K562 (cell line): Measurements from ENCODE around the gene SLC3A2. TPM values are rescaled to one million over a fixed set of nuclear protein-coding genes. Genes with fewer than 3 reads are reported as not detected.

ENCODE experiments used
- ARID1B ChIP-seq: fragments of 450-650 bp; IDR thresholded peaks from 2 replicates; pipeline ENCODE4 v1.6.1; 2016; ENCODE audit warnings: antibody characterized with exemption, mild to moderate bottlenecking, inconsistent platforms
- ARNT ChIP-seq, 2 experiments: fragments of 450-650 bp; IDR thresholded peaks; 2 replicates each; pipeline ENCODE4 v1.6.1; 2016; ENCODE audit warnings: mild to moderate bottlenecking in 1 of 2
- COPS2 ChIP-seq: fragments of 450-650 bp; conservative IDR thresholded peaks from 2 replicates; pipeline ENCODE4 v1.6.1; 2016; ENCODE audit warnings: mild to moderate bottlenecking, moderate library complexity
- DPF2 ChIP-seq: fragments of 450-650 bp; IDR thresholded peaks from 2 replicates; pipeline ENCODE4 v1.6.1; 2016
- EWSR1 ChIP-seq: fragments of 450-650 bp; IDR thresholded peaks from 2 replicates; pipeline ENCODE4 v1.6.1; 2018; ENCODE audit warnings: borderline replicate concordance, mild to moderate bottlenecking, low read depth, moderate library complexity; ENCODE audit not compliant: partially characterized antibody
- GTF2A2 ChIP-seq: IDR thresholded peaks from 2 replicates; pipeline ENCODE4 v1.6.1; 2016; ENCODE audit warnings: mild to moderate bottlenecking, missing genetic modification characterization, missing compliant biosample characterization
- HMBOX1 ChIP-seq: sonication (generic); IDR thresholded peaks from 2 replicates; pipeline ENCODE4 v1.6.1; 2016
- HNRNPUL1 ChIP-seq: fragments of 200-400 bp; formaldehyde crosslinking; IDR thresholded peaks from 2 replicates; pipeline ENCODE4 v1.6.1; 2017; ENCODE audit warnings: low read length
- RBFOX2 ChIP-seq: fragments of 200-400 bp; formaldehyde crosslinking; IDR thresholded peaks from 2 replicates; pipeline ENCODE4 v1.6.1; 2017; ENCODE audit warnings: low read depth, mild to moderate bottlenecking, low read length, moderate library complexity
- SMARCC2 ChIP-seq: fragments of 450-650 bp; IDR thresholded peaks from 2 replicates; pipeline ENCODE4 v1.6.1; 2017; ENCODE audit warnings: antibody characterized with exemption, moderate library complexity, mild to moderate bottlenecking, low read depth
- SP1 ChIP-seq: sonication (generic); formaldehyde crosslinking; IDR thresholded peaks from 2 replicates; pipeline ENCODE4 v1.8.1; 2022; ENCODE audit warnings: mild to moderate bottlenecking, missing genetic modification reagents
- TBL1XR1 ChIP-seq, 2 experiments: IDR thresholded peaks; 2 replicates each; pipeline ENCODE4 v1.6.1; 2012; ENCODE audit warnings: improper control_type of control experiment in 2 of 2, low read length in 2 of 2, mild to moderate bottlenecking in 1 of 2
- TEAD4 ChIP-seq, 2 experiments: sonication (generic) in 1 of 2; formaldehyde crosslinking in 1 of 2; IDR thresholded peaks; 2 replicates each; pipeline versions ENCODE4 v1.6.1 to v1.8.0; 2012 to 2022; ENCODE audit warnings: borderline replicate concordance in 1 of 2, inconsistent platforms in 1 of 2, low read length in 1 of 2, mild to moderate bottlenecking in 1 of 2, missing genetic modification reagents in 1 of 2
- ZMIZ1 ChIP-seq, 2 experiments: fragments of 150-350 bp in 1 of 2; IDR thresholded peaks; 2 replicates each; pipeline ENCODE4 v1.6.1; 2012 to 2016; ENCODE audit warnings: low read depth in 2 of 2, low read length in 2 of 2, mild to moderate bottlenecking in 1 of 2, moderate library complexity in 1 of 2
- ZNF785 ChIP-seq: fragments of 250-450 bp; sonication (Bioruptor Pico); IDR thresholded peaks from 2 replicates; pipeline ENCODE4 v1.4.0; 2020; ENCODE audit warnings: mild to moderate bottlenecking
- ZNF830 ChIP-seq: fragments of 250-450 bp; sonication (Bioruptor Pico); IDR thresholded peaks from 2 replicates; pipeline ENCODE4 v1.5.0; 2021; ENCODE audit warnings: mild to moderate bottlenecking
- polyA plus RNA-seq, 8 experiments: library from polyadenylated mRNA; depleted of rRNA in 4 of 8; stranded (reverse) in 5 of 8; unstranded in 3 of 8; fragments of >200 nt; fragmentation: Nextera tagmentation in 2 of 8; fragmentation: Illumina TruSeq in 1 of 8; extraction: Ambion mirVana in 2 of 8; extraction: Trizol in 1 of 8; gene quantifications; 2 replicates each; pipeline versions ENCODE4 v1.2.1 to v1.2.3, GENCODE V29; 2011 to 2014; ENCODE audit warnings: inconsistent platforms in 1 of 8, missing spikeins in 1 of 8
- total RNA-seq, 7 experiments: library from RNA; depleted of rRNA in 6 of 7; stranded (reverse); fragments of >200 nt in 6 of 7; fragmentation: Illumina TruSeq in 2 of 7; extraction: Trizol in 2 of 7; gene quantifications; 2 replicates each; pipeline versions ENCODE4 v1.2.1 to v1.2.3, GENCODE V29; 2011 to 2021; ENCODE audit warnings: low replicate concordance in 1 of 7
- TF ChIP-seq, protein P1 (sequence below): fragments of 250-450 bp; sonication (Bioruptor Pico); IDR thresholded peaks from 2 replicates; pipeline ENCODE4 v1.5.0; 2022; ENCODE audit warnings: mild to moderate bottlenecking
- TF ChIP-seq, protein P2 (sequence below): fragments of 250-450 bp; sonication (Bioruptor Pico); IDR thresholded peaks from 2 replicates; pipeline ENCODE4 v1.8.0; 2022; ENCODE audit warnings: inconsistent platforms, mild to moderate bottlenecking, moderate library complexity, borderline replicate concordance
- TF ChIP-seq, protein P3 (sequence below): sonication (generic); formaldehyde crosslinking; IDR thresholded peaks from 2 replicates; pipeline ENCODE4 v1.8.0; 2022; ENCODE audit warnings: mild to moderate bottlenecking, missing genetic modification reagents

Gene SLC3A2
- total and polyA plus RNA-seq, 9 of the 15 experiments (the other 6 are each of a cell fraction or from before 2014, with no cell fraction given) = 20.0 to 296 (median 214) TPM

DNA sequence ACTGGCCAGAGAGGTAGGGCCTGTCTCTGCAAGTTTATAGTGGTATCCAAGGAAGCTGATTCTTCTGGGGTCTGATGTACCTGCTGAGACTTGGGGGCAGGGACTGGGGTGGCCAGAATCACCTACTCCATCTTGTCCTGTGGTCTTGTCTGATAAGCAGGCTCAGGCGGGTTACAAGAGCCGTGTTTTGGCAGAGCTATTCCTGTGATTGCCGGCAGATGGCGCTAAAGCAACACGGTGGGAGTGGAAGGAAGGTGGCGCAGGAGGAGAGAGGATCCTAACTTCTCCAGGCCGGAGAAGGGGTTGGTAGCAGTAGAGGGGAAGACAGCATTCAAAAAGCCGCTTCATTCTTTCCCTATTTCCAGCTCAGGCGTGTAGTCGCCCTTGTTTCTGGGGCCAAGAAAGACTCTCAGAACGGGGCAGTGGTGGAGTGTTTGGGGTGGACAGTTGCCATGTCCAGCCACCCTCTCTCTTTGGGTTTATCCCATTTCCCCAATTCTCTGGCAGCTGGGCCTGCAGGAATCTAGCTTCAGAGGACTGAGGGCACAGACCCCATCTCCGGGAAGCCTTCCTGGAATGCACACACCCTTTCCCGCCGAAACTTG, 25.3 kb downstream of the SLC3A2 start (continued):
- TF ChIP-seq, protein P1, sequence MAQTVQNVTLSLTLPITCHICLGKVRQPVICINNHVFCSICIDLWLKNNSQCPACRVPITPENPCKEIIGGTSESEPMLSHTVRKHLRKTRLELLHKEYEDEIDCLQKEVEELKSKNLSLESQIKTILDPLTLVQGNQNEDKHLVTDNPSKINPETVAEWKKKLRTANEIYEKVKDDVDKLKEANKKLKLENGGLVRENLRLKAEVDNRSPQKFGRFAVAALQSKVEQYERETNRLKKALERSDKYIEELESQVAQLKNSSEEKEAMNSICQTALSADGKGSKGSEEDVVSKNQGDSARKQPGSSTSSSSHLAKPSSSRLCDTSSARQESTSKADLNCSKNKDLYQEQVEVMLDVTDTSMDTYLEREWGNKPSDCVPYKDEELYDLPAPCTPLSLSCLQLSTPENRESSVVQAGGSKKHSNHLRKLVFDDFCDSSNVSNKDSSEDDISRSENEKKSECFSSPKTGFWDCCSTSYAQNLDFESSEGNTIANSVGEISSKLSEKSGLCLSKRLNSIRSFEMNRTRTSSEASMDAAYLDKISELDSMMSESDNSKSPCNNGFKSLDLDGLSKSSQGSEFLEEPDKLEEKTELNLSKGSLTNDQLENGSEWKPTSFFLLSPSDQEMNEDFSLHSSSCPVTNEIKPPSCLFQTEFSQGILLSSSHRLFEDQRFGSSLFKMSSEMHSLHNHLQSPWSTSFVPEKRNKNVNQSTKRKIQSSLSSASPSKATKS (CRISPR knock-in tag) = no peak
- no peak for TF ChIP-seq EWSR1
- TF ChIP-seq ARID1B = peak; percentile 73
- TF ChIP-seq ZNF785 (CRISPR knock-in tag) = no peak
- peak in 1 of 2 experiments; percentile 51; a peak in 2 of 4 replicates for TF ChIP-seq TBL1XR1 (IDR thresholded peaks at IDR 0.05; ENCODE audit: low read length in 2 of 2)
- TF ChIP-seq TEAD4 (IDR thresholded peaks at IDR 0.05; ENCODE audit: low read length) = peak; percentile 41
- TF ChIP-seq TEAD4 (CRISPR knock-in tag; IDR thresholded peaks at IDR 0.05; ENCODE audit: borderline replicate concordance) = no peak
- peak in 1 of 2 experiments; percentile 71; a peak in 1 of 4 replicates for TF ChIP-seq ZMIZ1 (IDR thresholded peaks at IDR 0.05; ENCODE audit: low read depth in 2 of 2, low read length in 2 of 2)
- no peak for TF ChIP-seq COPS2
- TF ChIP-seq HMBOX1 = no peak
- TF ChIP-seq ARNT (IDR thresholded peaks at IDR 0.05) = 0 out of 4 replicates have a peak, but pooled peaks of 1 of the 2 experiments have one; percentile 37
- TF ChIP-seq DPF2 = peak; percentile 47; the same call in 1 of the 2 replicates
- TF ChIP-seq, protein P2, sequence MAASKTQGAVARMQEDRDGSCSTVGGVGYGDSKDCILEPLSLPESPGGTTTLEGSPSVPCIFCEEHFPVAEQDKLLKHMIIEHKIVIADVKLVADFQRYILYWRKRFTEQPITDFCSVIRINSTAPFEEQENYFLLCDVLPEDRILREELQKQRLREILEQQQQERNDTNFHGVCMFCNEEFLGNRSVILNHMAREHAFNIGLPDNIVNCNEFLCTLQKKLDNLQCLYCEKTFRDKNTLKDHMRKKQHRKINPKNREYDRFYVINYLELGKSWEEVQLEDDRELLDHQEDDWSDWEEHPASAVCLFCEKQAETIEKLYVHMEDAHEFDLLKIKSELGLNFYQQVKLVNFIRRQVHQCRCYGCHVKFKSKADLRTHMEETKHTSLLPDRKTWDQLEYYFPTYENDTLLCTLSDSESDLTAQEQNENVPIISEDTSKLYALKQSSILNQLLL = no peak
- TF ChIP-seq ZNF830 (CRISPR knock-in tag) = no peak
- no peak for TF ChIP-seq GTF2A2 (tag)
- TF ChIP-seq, protein P3, sequence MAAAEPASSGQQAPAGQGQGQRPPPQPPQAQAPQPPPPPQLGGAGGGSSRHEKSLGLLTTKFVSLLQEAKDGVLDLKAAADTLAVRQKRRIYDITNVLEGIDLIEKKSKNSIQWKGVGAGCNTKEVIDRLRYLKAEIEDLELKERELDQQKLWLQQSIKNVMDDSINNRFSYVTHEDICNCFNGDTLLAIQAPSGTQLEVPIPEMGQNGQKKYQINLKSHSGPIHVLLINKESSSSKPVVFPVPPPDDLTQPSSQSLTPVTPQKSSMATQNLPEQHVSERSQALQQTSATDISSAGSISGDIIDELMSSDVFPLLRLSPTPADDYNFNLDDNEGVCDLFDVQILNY (CRISPR knock-in tag) = no peak
- no peak for TF ChIP-seq SMARCC2
- TF ChIP-seq RBFOX2 = no peak
- TF ChIP-seq HNRNPUL1 = no peak
- TF ChIP-seq SP1 (CRISPR knock-in tag) = 0 out of 2 replicates have a peak, but pooled peaks have one; percentile 52
